Adrenal gland (tissue), 5 donors: ENCODE data around the gene MIGA2.
A peak's percentile ranks its signal among the peaks of the same experiment; 100 is the strongest.

Experiments
- CTCF ChIP-seq, 6 experiments: fragments of 450-650 bp in 4 of 6; fragments of 200-600 bp in 2 of 6; sonication (generic) in 1 of 6; IDR thresholded peaks; 1 replicate in 5 of 6; 2 replicates in 1 of 6; pipeline versions ENCODE4 v1.5.1 to v1.8.0; 2016 to 2021; ENCODE audit warnings: antibody characterized with exemption in 6 of 6, mild to moderate bottlenecking in 2 of 6, moderate library complexity in 1 of 6
- POLR2A ChIP-seq, 2 donors: fragments of 450-650 bp; IDR thresholded peaks; one replicate each; pipeline ENCODE4 v1.6.1; 2017; ENCODE audit warnings: antibody characterized with exemption in 2 of 2, mild to moderate bottlenecking in 2 of 2, moderate library complexity in 1 of 2
- donor health status: DM: no; HTN: no; CAD: no.

DNA sequence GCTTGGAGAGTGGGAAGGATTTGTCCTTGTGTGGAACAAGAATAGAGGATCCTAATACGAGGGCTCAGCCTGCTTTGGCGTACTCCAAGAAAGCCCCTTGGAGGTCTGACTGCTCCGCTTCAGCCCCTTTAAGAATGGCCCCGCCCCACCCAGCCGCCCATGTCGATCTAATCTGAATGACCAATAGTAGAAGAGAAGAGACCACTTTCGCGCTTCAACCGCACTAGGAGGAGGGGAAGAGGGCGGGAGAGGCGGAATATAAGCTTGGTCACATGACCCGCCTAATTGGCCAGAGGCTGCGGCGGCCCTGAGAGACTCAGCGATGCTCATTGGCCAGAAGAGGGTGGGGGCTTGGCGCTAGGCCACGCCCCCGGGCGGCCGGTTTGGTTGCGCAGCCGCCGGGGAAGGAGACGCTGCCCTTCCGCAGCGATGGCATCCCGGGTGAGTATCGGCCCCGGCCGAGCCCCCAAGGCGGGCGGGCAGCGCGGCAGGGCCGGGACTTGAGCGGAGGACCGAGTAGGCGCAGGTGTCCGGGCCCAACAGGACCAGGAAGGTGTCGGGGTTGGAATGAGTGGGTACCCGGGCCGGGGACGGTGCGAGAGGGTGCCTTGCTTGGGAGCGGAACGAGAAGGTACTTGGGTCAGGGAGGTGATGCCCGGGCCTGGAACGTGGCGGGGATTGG lies at the start of gene MIGA2:
- no peak for TF ChIP-seq CTCF (IDR thresholded peaks at IDR 0.05)
- peak; percentile 89 to 94 for TF ChIP-seq POLR2A (IDR thresholded peaks at IDR 0.05)
